IMR-90 (cell line): ENCODE data around the gene MIA2. TPM values are rescaled to one million over a fixed set of nuclear protein-coding genes. Genes with fewer than 3 reads are reported as not detected.

ENCODE experiments used
- ATAC-seq: fragments of 200-7000 bp; cut with Tn5 transposase; 2 replicates; pipeline ENCODE4 v1.9.1; 2020; ENCODE audit warnings: low read depth, mild to moderate bottlenecking, moderate library complexity
- BruUV-seq: library from RNA; stranded (reverse); fragments of 400-500 nt; replicated peaks from 2 replicates; lab custom pipeline; 2021; lab: Mats Ljungman, UMichigan
- CTCF ChIA-PET: fragments of 300-600 bp; formaldehyde crosslinking; extraction: SDS; loops from one replicate; lab custom pipeline; 2021; ENCODE audit warnings: antibody characterized with exemption; lab: Yijun Ruan, JAX
- POLR2A ChIA-PET: fragments of 300-600 bp; sonication (Branson Sonifier 250); formaldehyde crosslinking; loops from one replicate; lab custom pipeline; 2022; ENCODE audit warnings: antibody characterized with exemption; ENCODE audit not compliant: unreplicated experiment; lab: Charles Lee
- DNase-seq: peaks from one replicate; pipeline ENCODE4 v3.0.0; 2013
- H2AFZ ChIP-seq: replicated peaks from 2 replicates; pipeline ENCODE3; 2013; ENCODE audit warnings: low read length, mild to moderate bottlenecking; ENCODE audit not compliant: poor library complexity
- H2AK5ac ChIP-seq: 2 replicates; pipeline ENCODE4 v1.6.1; 2013; ENCODE audit warnings: low read depth, low read length, inconsistent platforms
- H2AK9ac ChIP-seq: replicated peaks from 2 replicates; pipeline ENCODE3; 2013; ENCODE audit warnings: mild to moderate bottlenecking, low read depth, low read length, moderate library complexity; ENCODE audit not compliant: poor library complexity
- H2BK120ac ChIP-seq: 2 replicates; pipeline ENCODE4 v1.6.1; 2013; ENCODE audit warnings: low read depth, low read length, inconsistent platforms
- H2BK15ac ChIP-seq: 3 replicates; pipeline ENCODE4 v1.6.1; 2013; ENCODE audit warnings: low read depth, low read length, inconsistent platforms
- H2BK20ac ChIP-seq: 2 replicates; pipeline ENCODE4 v1.6.1; 2013; ENCODE audit warnings: low read depth, mild to moderate bottlenecking, inconsistent platforms, low read length, moderate library complexity
- H2BK5ac ChIP-seq: 2 replicates; pipeline ENCODE4 v1.6.1; 2013; ENCODE audit warnings: mild to moderate bottlenecking, low read depth, low read length, inconsistent platforms; ENCODE audit not compliant: poor library complexity, severe bottlenecking
- H3K14ac ChIP-seq: replicated peaks from 2 replicates; pipeline ENCODE4 v1.6.1; 2013; ENCODE audit warnings: low read depth, low read length, inconsistent platforms
- H3K18ac ChIP-seq: 2 replicates; pipeline ENCODE4 v1.6.1; 2013; ENCODE audit warnings: low read depth, low read length, control low read depth
- H3K23ac ChIP-seq: 2 replicates; pipeline ENCODE4 v1.6.1; 2013; ENCODE audit warnings: low read depth, low read length, inconsistent platforms
- H3K27ac ChIP-seq: 2 replicates; pipeline ENCODE4 v1.5.1; 2013; ENCODE audit warnings: mild to moderate bottlenecking, control low read depth, low read length; ENCODE audit not compliant: insufficient read depth
- H3K27me3 ChIP-seq: 2 replicates; pipeline ENCODE4 v1.6.1; 2013; ENCODE audit warnings: low read length; ENCODE audit not compliant: control insufficient read depth, insufficient read depth
- H3K36me3 ChIP-seq: 2 replicates; pipeline ENCODE4 v1.6.1; 2013; ENCODE audit warnings: low read length, mixed read lengths; ENCODE audit not compliant: control insufficient read depth, insufficient read depth
- H3K4ac ChIP-seq: 2 replicates; pipeline ENCODE4 v1.6.1; 2013; ENCODE audit warnings: low read depth, low read length, inconsistent platforms
- H3K4me1 ChIP-seq: 2 replicates; pipeline ENCODE4 v1.6.1; 2013; ENCODE audit warnings: low read length, mixed read lengths; ENCODE audit not compliant: control insufficient read depth, insufficient read depth
- H3K4me2 ChIP-seq: 2 replicates; pipeline ENCODE4 v1.6.1; 2013; ENCODE audit warnings: low read depth, mild to moderate bottlenecking, control low read depth, low read length, moderate library complexity
- H3K4me3 ChIP-seq: 2 replicates; pipeline ENCODE4 v1.5.1; 2013; ENCODE audit warnings: low read depth, mild to moderate bottlenecking, control low read depth, low read length, moderate library complexity; ENCODE audit not compliant: insufficient read depth
- H3K56ac ChIP-seq: 2 replicates; pipeline ENCODE4 v1.6.1; 2013; ENCODE audit warnings: low read length, inconsistent platforms; ENCODE audit not compliant: insufficient read depth; ENCODE audit errors: extremely low read depth
- H3K79me1 ChIP-seq, 2 experiments: 2 replicates each; pipeline ENCODE4 v1.6.1; 2013; ENCODE audit warnings: low read length in 2 of 2, inconsistent platforms in 1 of 2, low read depth in 1 of 2
- H3K9ac ChIP-seq: 2 replicates; pipeline ENCODE4 v1.6.1; 2013; ENCODE audit warnings: low read depth, low read length, control low read depth
- H3K9me1 ChIP-seq: 2 replicates; pipeline ENCODE4 v1.6.1; 2013; ENCODE audit warnings: low read length, inconsistent platforms; ENCODE audit not compliant: insufficient read depth
- H3K9me3 ChIP-seq: 2 replicates; pipeline ENCODE4 v1.6.1; 2013; ENCODE audit warnings: low read length; ENCODE audit not compliant: control insufficient read depth, insufficient read depth
- H4K20me1 ChIP-seq: 2 replicates; pipeline ENCODE4 v1.6.1; 2013; ENCODE audit warnings: low read length, inconsistent platforms; ENCODE audit not compliant: insufficient read depth
- H4K5ac ChIP-seq: 2 replicates; pipeline ENCODE4 v1.6.1; 2013; ENCODE audit warnings: mild to moderate bottlenecking, low read depth, low read length, control low read depth
- H4K8ac ChIP-seq, 2 experiments: 2 replicates each; pipeline ENCODE4 v1.6.1; 2013; ENCODE audit warnings: low read depth in 2 of 2, low read length in 2 of 2, control low read depth in 1 of 2, inconsistent platforms in 1 of 2
- H4K91ac ChIP-seq: 2 replicates; pipeline ENCODE4 v1.6.1; 2013; ENCODE audit warnings: low read depth, low read length, inconsistent platforms; ENCODE audit not compliant: insufficient read depth
- CEBPB ChIP-seq: IDR thresholded peaks from 2 replicates; pipeline ENCODE4 v1.6.1; 2012; ENCODE audit warnings: low read depth, low read length, improper control_type of control experiment
- CHD1 ChIP-seq: IDR thresholded peaks from 2 replicates; pipeline ENCODE4 v1.6.1; 2012; ENCODE audit warnings: low read depth, low read length, improper control_type of control experiment
- MAZ ChIP-seq: IDR thresholded peaks from 2 replicates; pipeline ENCODE4 v1.6.1; 2012; ENCODE audit warnings: low read depth, mild to moderate bottlenecking, low read length, improper control_type of control experiment, moderate library complexity, borderline replicate concordance
- MXI1 ChIP-seq: IDR thresholded peaks from 2 replicates; pipeline ENCODE4 v1.6.1; 2012; ENCODE audit warnings: low read depth, mild to moderate bottlenecking, low read length, moderate library complexity, borderline replicate concordance
- NFE2L2 ChIP-seq: fragments of 150-350 bp; IDR thresholded peaks from 2 replicates; pipeline ENCODE4 v1.6.1; 2016; ENCODE audit warnings: low read depth, mild to moderate bottlenecking, low read length
- POLR2A ChIP-seq: IDR thresholded peaks from 2 replicates; pipeline ENCODE4 v1.6.1; 2012; ENCODE audit warnings: mild to moderate bottlenecking, low read depth, low read length
- RAD21 ChIP-seq: IDR thresholded peaks from 2 replicates; pipeline ENCODE4 v1.6.1; 2012; ENCODE audit warnings: low read length, improper control_type of control experiment
- RFX5 ChIP-seq: IDR thresholded peaks from 2 replicates; pipeline ENCODE4 v1.8.0; 2012; ENCODE audit warnings: low read depth, mild to moderate bottlenecking, low read length, moderate library complexity
- SMC3 ChIP-seq: fragments of 150-350 bp; IDR thresholded peaks from 2 replicates; pipeline ENCODE4 v1.6.1; 2016; ENCODE audit warnings: low read depth, mild to moderate bottlenecking, antibody characterized with exemption, low read length, moderate library complexity
- WGBS, 2 experiments: methylation state at CpG; one replicate each; pipeline versions ENCODE4 v1.1.5 to v1.1.7; 2013; ENCODE audit warnings: missing lambda C conversion rate in 2 of 2; ENCODE audit not compliant: insufficient read length in 1 of 2; ENCODE audit errors: extremely low coverage in 2 of 2; 5-methylcytosine and 5-hydroxymethylcytosine counted together
- dilution Hi-C: fragments of 300-500 bp; cut with HindIII; formaldehyde crosslinking; loops from one replicate; pipeline ENCODE4 v1.14.3; 2018; ENCODE audit warnings: low sequenced_read_pairs; ENCODE audit not compliant: unreplicated experiment
- in situ Hi-C: fragments of 300-500 bp; cut with MboI; formaldehyde crosslinking; loops from 3 replicates; pipeline ENCODE4 v1.14.3; 2019; ENCODE audit warnings: low sequenced_read_pairs, inconsistent platforms, mixed read lengths
- intact Hi-C: fragments of 100-400 bp; cut with micrococcal nuclease; formaldehyde crosslinking; loops from 2 replicates; pipeline ENCODE4 v1.10.0; 2022
- polyA plus RNA-seq, 3 experiments: library from polyadenylated mRNA; depleted of rRNA; stranded (reverse); fragments of >200 nt; gene quantifications; 2 replicates each; pipeline ENCODE4 v1.2.3, GENCODE V29; 2012; ENCODE audit warnings: low replicate concordance in 1 of 3
- total RNA-seq: library from RNA; depleted of rRNA; stranded (reverse); fragments of >200 nt; gene quantifications from 2 replicates; pipeline ENCODE4 v1.2.3, GENCODE V29; 2012
- TF ChIP-seq, protein P1 (sequence below): fragments of 150-350 bp; IDR thresholded peaks from 2 replicates; pipeline ENCODE4 v1.6.1; 2016; ENCODE audit warnings: low read depth, mild to moderate bottlenecking, low read length, moderate library complexity, borderline replicate concordance

The MIA2 gene
- total and polyA plus RNA-seq, 2 of the 4 experiments (the other 2 are of a cell fraction): 3.9 to 6.8 TPM

DNA sequence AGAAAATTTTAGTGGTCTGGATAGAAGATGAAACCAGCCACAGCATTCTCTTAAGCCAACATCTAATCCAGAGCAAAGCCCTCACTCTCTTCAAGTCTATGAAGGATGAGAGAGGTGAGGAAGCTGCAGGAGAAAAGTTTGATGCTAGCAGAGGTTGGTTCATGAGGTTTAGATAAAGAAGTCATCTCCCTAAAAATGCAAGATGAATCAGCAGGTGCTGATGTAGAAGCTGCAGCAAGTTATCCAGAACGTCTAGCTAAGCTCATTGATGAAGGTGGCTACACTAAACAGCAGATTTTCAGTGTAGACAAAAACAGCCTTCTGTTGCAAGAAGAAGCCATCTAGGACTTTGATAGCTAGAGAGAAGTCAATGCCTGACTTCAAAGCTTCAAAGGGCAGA lies 150.0 kb downstream of the MIA2 start:
- Histone ChIP-seq H3K9me3 (no peaks in the 10 kb centered on the region), H3K9ac (no peak overlapping the region), H3K56ac (no peak overlapping the region), H3K27ac (no peak overlapping the region), H3K79me1 (no peaks in the 10 kb centered on the region), H2AFZ (no peak overlapping the region), H2AK9ac (no peak overlapping the region), H3K4me2 (no peak overlapping the region), H3K4me1 (no peaks in the 10 kb centered on the region), H3K9me1 (no peaks in the 10 kb centered on the region), H4K8ac (no peak overlapping the region), H2BK20ac (no peak overlapping the region), H3K4me3 (no peak overlapping the region), H3K27me3 (no peaks in the 10 kb centered on the region), H2BK15ac (no peak overlapping the region), H2BK120ac (no peak overlapping the region), H3K36me3 (no peaks in the 10 kb centered on the region), H3K4ac (no peak overlapping the region), H2AK5ac (no peak overlapping the region), H4K91ac (no peak overlapping the region), H3K14ac (no peak overlapping the region), H4K5ac (no peak overlapping the region), H4K20me1 (no peaks in the 10 kb centered on the region), H2BK5ac (no peak overlapping the region), H3K23ac (no peak overlapping the region), H3K18ac (no peak overlapping the region)
- in situ Hi-C loops: no loop called here
- POLR2A ChIA-PET: no interaction called here
- DNase-seq (no peak), ATAC-seq (no peak)
- intact Hi-C loops: no loop called here
- dilution Hi-C loops: no loop called here
- no CpG with 5 or more reads among the region's 1 CpG for WGBS, 2 experiments
- no peak for TF ChIP-seq CEBPB
- no peak for TF ChIP-seq NFE2L2
- TF ChIP-seq MAZ: no peak
- no peak for TF ChIP-seq CHD1
- TF ChIP-seq, protein P1, sequence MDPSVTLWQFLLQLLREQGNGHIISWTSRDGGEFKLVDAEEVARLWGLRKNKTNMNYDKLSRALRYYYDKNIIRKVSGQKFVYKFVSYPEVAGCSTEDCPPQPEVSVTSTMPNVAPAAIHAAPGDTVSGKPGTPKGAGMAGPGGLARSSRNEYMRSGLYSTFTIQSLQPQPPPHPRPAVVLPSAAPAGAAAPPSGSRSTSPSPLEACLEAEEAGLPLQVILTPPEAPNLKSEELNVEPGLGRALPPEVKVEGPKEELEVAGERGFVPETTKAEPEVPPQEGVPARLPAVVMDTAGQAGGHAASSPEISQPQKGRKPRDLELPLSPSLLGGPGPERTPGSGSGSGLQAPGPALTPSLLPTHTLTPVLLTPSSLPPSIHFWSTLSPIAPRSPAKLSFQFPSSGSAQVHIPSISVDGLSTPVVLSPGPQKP: no peak
- no peak for TF ChIP-seq MXI1
- TF ChIP-seq RAD21: no peak
- no peak for TF ChIP-seq RFX5
- no peak for TF ChIP-seq SMC3
- TF ChIP-seq POLR2A: no peak
- BruUV-seq: no TSS peak
- CTCF ChIA-PET: interaction anchor here (0.7 kb wide), 1 partner anchor 47 kb away, joined by 3 read pairs; no protein-coding TSS in a partner anchor
